GM12801 (cell line): Measurements from ENCODE around the gene KAZN.

Experiments used
- TF ChIP-seq, protein P1 (sequence below): IDR thresholded peaks from one replicate; pipeline ENCODE4 v1.5.1; 2011; ENCODE audit warnings: control low read depth; ENCODE audit not compliant: insufficient read length; ENCODE audit errors: extremely low read depth

The KAZN gene

DNA sequence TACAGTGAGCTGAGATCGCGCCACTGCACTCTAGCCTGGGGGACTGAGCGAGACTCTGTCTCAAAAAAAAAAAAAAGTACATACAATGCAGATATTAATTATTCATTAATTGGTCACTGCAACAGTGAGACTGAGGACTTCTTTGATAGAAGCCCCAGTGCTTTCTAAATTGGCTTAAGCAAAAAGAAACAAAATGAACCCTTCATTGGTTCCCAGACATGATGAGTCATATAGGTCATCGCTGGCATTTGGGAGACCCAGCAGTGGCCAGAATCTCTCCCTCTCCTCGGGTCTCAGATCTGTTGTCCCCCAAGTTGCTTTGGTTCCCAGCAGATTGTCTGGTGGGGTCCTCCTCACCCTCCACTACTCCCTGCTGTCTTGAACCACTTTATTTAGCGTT lies 144.9 kb downstream of the KAZN start:
- TF ChIP-seq, protein P1, sequence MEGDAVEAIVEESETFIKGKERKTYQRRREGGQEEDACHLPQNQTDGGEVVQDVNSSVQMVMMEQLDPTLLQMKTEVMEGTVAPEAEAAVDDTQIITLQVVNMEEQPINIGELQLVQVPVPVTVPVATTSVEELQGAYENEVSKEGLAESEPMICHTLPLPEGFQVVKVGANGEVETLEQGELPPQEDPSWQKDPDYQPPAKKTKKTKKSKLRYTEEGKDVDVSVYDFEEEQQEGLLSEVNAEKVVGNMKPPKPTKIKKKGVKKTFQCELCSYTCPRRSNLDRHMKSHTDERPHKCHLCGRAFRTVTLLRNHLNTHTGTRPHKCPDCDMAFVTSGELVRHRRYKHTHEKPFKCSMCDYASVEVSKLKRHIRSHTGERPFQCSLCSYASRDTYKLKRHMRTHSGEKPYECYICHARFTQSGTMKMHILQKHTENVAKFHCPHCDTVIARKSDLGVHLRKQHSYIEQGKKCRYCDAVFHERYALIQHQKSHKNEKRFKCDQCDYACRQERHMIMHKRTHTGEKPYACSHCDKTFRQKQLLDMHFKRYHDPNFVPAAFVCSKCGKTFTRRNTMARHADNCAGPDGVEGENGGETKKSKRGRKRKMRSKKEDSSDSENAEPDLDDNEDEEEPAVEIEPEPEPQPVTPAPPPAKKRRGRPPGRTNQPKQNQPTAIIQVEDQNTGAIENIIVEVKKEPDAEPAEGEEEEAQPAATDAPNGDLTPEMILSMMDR, result no peak

GRCh38 chr1:14745001-14745720 lies 146.7 kb downstream of the KAZN start:
- TF ChIP-seq, protein P1, result no peak

- TF ChIP-seq, protein P1, result no peak
Observed at GRCh38 chr1:14745789-14746188, 147.3 kb downstream of the KAZN start.

DNA sequence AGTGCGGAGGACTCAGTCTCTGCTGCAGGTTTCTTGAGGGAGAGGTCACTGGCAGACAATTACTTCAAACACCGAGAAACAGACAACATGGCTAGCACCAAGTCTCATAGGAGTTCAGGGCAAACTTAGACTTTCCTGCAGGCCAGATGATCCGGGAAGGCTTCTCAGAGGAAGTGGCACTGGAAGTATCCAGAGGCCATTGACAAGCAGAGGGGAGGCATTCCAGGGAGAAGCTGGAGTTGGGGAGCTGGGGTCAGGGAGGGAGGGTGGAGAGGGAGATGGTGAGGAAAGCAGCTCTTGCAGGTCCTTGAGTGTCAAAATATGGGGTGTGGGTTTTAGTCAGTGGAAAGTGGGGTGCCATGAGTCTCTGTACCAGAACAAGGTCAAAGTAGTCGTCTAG lies 147.9 kb downstream of the KAZN start:
- TF ChIP-seq, protein P1, result no peak

DNA sequence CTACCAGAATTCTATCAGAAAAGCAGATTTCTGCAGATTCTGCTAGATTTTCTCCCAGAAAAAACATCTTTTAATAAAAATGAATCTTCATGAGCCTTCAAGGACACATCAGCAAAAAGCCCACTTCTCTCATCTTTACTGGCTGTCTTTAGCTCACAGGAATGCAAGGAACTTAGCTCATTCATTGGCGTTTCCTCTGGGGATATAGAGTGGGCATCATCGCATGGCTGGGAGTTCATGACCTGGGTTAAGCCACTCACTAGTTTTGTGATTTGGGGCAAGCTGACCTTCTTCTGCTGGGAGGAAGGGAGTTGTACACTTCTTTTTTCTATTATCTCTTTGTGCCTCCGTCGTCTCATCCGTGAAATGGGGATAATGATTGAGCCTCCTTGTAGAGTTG lies 149.7 kb downstream of the KAZN start:
- TF ChIP-seq, protein P1, result no peak

GRCh38 chr1:14748977-14749376 lies 150.5 kb downstream of the KAZN start:
- TF ChIP-seq, protein P1, result no peak

- TF ChIP-seq, protein P1, result no peak
Observed at GRCh38 chr1:14750490-14750889, 152.0 kb downstream of the KAZN start.
